ENCODE measurements around the gene GLDN.

The GLDN gene

DNA sequence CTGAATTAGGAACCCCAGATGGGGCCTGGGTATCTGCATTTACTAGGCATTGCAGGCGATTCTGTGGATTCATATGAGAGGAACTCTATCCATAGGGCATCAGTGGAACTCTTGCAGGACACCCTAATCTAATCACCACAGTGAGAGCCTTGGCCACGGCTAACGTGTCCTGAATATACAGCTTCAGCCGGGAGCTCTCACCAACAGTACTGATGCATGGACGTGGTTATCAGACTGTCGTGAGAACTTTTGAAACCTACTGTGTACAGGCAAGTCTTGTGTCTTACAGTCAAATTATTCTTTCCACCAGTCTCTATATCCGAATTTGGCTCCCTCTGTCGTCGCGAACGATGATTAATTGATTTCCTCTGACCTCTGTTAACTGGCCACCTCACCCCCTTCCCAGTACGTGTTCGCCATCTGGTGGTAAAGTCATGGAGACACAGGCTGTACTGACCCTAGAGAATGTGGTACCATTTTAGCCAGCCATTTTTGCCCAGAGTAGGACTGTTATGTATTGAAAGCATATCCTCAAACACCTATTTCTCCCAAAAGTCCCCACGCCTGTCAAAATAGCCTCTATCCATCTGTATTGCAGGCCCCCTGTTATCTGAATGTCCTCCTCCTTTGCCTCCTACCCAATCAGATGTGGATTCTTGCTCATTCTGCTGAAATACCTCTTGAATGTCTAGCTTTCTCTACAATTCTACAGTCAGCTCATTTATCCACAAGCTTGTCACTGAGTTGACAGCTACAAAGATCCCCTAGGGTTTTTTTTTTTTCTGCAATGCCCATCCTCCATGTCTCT, 39.7 kb downstream of the GLDN start:
- FAIRE-seq (peak; percentile 98), DNase-seq (ENCODE audit: insufficient read length) (peak; percentile 41)
- TF ChIP-seq POLR2A (IDR thresholded peaks at IDR 0.05; ENCODE audit: low read depth, low read length) (no peak), POLR2AphosphoS5 (IDR thresholded peaks at IDR 0.05; ENCODE audit: low read depth, low read length) (no peak), TAF1 (IDR thresholded peaks at IDR 0.05; ENCODE audit: borderline replicate concordance, low read depth, low read length) (no peak)

DNA sequence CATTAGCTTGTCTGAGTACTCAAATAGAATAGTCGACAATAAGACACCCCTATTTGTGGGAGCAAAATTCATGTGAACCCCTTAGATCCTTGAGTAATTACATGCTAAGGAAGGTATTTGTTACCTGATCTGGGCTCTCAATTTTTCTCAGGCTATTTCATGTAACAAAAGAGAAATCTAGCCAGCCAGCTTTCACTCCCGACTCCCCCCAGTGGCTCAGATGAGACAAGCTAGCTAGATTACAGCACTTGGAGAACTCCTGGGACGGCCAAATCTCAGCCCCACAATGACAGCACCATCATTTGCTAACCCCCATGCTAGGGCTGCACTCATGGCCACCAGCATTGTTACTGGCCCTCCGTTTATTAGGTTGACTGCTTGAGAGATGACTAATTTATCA, 41.3 kb downstream of the GLDN start:
- no peak for DNase-seq (ENCODE audit: insufficient read length)
- no peak for TF ChIP-seq POLR2AphosphoS5 (IDR thresholded peaks at IDR 0.05; ENCODE audit: low read depth, low read length)
- TF ChIP-seq TAF1 (IDR thresholded peaks at IDR 0.05; ENCODE audit: borderline replicate concordance, low read depth, low read length), result no peak
- no peak for TF ChIP-seq POLR2A (IDR thresholded peaks at IDR 0.05; ENCODE audit: low read depth, low read length)
- FAIRE-seq, result no peak

DNA sequence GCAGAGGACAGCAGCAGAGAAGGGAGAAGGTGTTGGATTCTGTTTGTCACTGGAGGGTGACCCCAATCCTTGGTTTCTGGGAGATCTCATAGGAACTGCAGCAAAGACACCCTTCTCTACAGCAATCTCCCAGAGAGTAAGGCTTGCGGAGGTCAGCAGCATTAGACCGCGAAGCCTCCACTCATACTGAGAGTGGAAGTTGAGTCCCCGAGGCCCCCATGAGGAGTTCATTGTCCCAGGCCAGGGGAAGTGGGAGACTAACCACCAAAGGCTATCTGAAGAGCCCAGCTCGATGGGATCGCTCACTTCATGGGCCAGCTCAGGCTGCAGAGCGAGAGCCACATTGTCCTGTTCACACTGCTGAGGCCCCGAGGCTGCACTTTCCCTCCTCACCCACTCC, 44.6 kb downstream of the GLDN start:
- DNase-seq (ENCODE audit: insufficient read length), result no peak
- no peak for FAIRE-seq
- TF ChIP-seq POLR2A (IDR thresholded peaks at IDR 0.05; ENCODE audit: low read depth, low read length), result no peak
- no peak for TF ChIP-seq TAF1 (IDR thresholded peaks at IDR 0.05; ENCODE audit: borderline replicate concordance, low read depth, low read length)
- no peak for TF ChIP-seq POLR2AphosphoS5 (IDR thresholded peaks at IDR 0.05; ENCODE audit: low read depth, low read length)

- no peak for TF ChIP-seq POLR2A (IDR thresholded peaks at IDR 0.05; ENCODE audit: low read depth, low read length)
- TF ChIP-seq POLR2AphosphoS5 (IDR thresholded peaks at IDR 0.05; ENCODE audit: low read depth, low read length), result no peak
- TF ChIP-seq TAF1 (IDR thresholded peaks at IDR 0.05; ENCODE audit: borderline replicate concordance, low read depth, low read length), result no peak
- FAIRE-seq, result no peak
- DNase-seq (ENCODE audit: insufficient read length), result no peak
Observed at GRCh38 chr15:51386486-51386885, 45.0 kb downstream of the GLDN start.

GRCh38 chr15:51386960-51387698, 45.7 kb downstream of the GLDN start:
- no peak for FAIRE-seq
- no peak for DNase-seq (ENCODE audit: insufficient read length)
- TF ChIP-seq TAF1 (IDR thresholded peaks at IDR 0.05; ENCODE audit: borderline replicate concordance, low read depth, low read length) (no peak), POLR2AphosphoS5 (IDR thresholded peaks at IDR 0.05; ENCODE audit: low read depth, low read length) (no peak), POLR2A (IDR thresholded peaks at IDR 0.05; ENCODE audit: low read depth, low read length) (no peak)

DNA sequence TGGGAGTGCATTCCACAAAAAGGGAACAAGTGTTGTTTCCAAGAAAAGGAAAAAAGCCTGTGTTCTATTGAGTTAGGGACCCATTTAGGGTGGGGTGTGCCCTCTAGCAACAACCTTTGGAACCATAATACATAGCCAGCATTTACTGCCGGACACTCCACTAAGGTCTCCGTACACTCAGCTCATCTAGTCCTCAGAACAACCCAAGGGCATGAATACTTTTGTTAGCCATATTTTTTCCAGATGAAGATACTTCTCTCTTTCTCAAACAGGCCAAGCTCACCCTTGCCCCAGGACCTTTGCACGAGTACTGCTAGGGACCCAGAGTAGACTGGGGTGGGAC, 46.2 kb downstream of the GLDN start:
- DNase-seq (ENCODE audit: insufficient read length) (no peak), FAIRE-seq (no peak)
- TF ChIP-seq POLR2AphosphoS5 (IDR thresholded peaks at IDR 0.05; ENCODE audit: low read depth, low read length), result no peak
- no peak for TF ChIP-seq POLR2A (IDR thresholded peaks at IDR 0.05; ENCODE audit: low read depth, low read length)
- no peak for TF ChIP-seq TAF1 (IDR thresholded peaks at IDR 0.05; ENCODE audit: borderline replicate concordance, low read depth, low read length)

DNA sequence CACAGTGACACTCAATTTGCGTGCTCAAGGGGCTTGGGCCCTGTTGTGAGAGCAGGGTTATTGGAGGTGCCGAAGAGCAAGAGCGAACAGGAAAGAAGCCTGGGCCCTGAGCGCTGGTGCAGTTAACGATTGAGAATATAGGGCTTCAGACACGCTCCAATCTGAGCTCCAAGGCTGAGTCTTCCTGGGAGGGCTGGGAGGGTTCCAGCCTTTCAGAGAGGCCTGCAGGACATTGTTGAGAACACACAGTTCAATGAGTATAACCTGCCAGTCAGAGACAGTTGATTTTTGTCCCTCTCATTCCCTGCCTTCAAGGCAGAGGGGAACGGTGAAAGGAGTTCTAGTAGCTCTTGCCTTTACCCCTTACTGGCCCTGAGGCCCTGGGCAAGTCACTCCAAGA, 47.3 kb downstream of the GLDN start:
- FAIRE-seq (no peak), DNase-seq (ENCODE audit: insufficient read length) (no peak)
- TF ChIP-seq TAF1 (IDR thresholded peaks at IDR 0.05; ENCODE audit: borderline replicate concordance, low read depth, low read length) (no peak), POLR2AphosphoS5 (IDR thresholded peaks at IDR 0.05; ENCODE audit: low read depth, low read length) (no peak), POLR2A (IDR thresholded peaks at IDR 0.05; ENCODE audit: low read depth, low read length) (no peak)

GRCh38 chr15:51390241-51390965, 48.9 kb downstream of the GLDN start:
- no peak for TF ChIP-seq POLR2A (IDR thresholded peaks at IDR 0.05; ENCODE audit: low read depth, low read length)
- no peak for TF ChIP-seq POLR2AphosphoS5 (IDR thresholded peaks at IDR 0.05; ENCODE audit: low read depth, low read length)
- no peak for TF ChIP-seq TAF1 (IDR thresholded peaks at IDR 0.05; ENCODE audit: borderline replicate concordance, low read depth, low read length)
- FAIRE-seq, result no peak
- no peak for DNase-seq (ENCODE audit: insufficient read length)

- TF ChIP-seq POLR2AphosphoS5 (IDR thresholded peaks at IDR 0.05; ENCODE audit: low read depth, low read length), result no peak
- FAIRE-seq, result no peak
- DNase-seq (ENCODE audit: insufficient read length), result no peak
Observed at GRCh38 chr15:51390966-51391422, 49.5 kb downstream of the GLDN start.

DNA sequence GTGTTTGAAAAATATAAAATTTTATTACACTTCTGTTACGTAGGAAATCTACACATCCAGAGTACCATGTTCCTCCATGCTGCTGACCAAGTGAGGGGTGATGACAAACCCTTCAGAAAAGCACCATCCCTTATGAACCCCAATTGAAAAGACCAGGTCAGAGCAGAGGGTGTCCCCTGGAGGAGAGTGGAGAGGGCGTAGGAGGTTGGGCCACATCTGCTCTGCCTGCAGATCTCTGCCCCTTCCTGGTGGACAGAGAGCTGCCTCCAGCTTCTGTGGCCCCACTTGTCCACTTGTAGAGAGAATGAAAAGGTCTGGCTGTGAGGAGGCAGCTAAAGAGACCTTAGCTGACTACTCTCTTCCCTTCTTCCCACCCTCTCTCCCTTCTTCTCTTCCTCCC, 55.5 kb downstream of the GLDN start:
- TF ChIP-seq POLR2A (IDR thresholded peaks at IDR 0.05; ENCODE audit: low read depth, low read length) (no peak), POLR2AphosphoS5 (IDR thresholded peaks at IDR 0.05; ENCODE audit: low read depth, low read length) (no peak), TAF1 (IDR thresholded peaks at IDR 0.05; ENCODE audit: borderline replicate concordance, low read depth, low read length) (no peak)
- FAIRE-seq (no peak), DNase-seq (ENCODE audit: insufficient read length) (no peak)

- FAIRE-seq (no peak), DNase-seq (ENCODE audit: insufficient read length) (no peak)
- no peak for TF ChIP-seq POLR2A (IDR thresholded peaks at IDR 0.05; ENCODE audit: low read depth, low read length)
- no peak for TF ChIP-seq TAF1 (IDR thresholded peaks at IDR 0.05; ENCODE audit: borderline replicate concordance, low read depth, low read length)
- no peak for TF ChIP-seq POLR2AphosphoS5 (IDR thresholded peaks at IDR 0.05; ENCODE audit: low read depth, low read length)
Observed at GRCh38 chr15:51398626-51399025, 57.2 kb downstream of the GLDN start.
